Stomach (tissue), 4 donors: ENCODE results near the gene MLST8.

ENCODE experiments used
- CTCF ChIP-seq, 7 experiments: fragments of 450-650 bp in 4 of 7; fragments of 200-600 bp in 3 of 7; sonication (generic) in 3 of 7; IDR thresholded peaks; one replicate each; pipeline ENCODE4 v1.5.1; 2016 to 2019; ENCODE audit warnings: antibody characterized with exemption in 7 of 7, control low read depth in 2 of 7, mild to moderate bottlenecking in 1 of 7
- EP300 ChIP-seq: sonication (generic); formaldehyde crosslinking; IDR thresholded peaks from one replicate; pipeline ENCODE4 v1.6.1; 2017; ENCODE audit warnings: antibody characterized with exemption
- POLR2A ChIP-seq, 4 donors: fragments of 450-650 bp; IDR thresholded peaks; one replicate each; pipeline ENCODE4 v1.6.1; 2016; ENCODE audit warnings: antibody characterized with exemption in 4 of 4, control low read depth in 2 of 4, mild to moderate bottlenecking in 1 of 4, moderate library complexity in 1 of 4
- POLR2AphosphoS5 ChIP-seq, 3 donors: sonication (generic); formaldehyde crosslinking; IDR thresholded peaks; one replicate each; pipeline ENCODE4 v1.6.1; 2016; ENCODE audit warnings: antibody characterized with exemption in 3 of 3

GRCh38 chr16:2190002-2190658 lies 15.1 kb upstream of the MLST8 start:
- TF ChIP-seq CTCF (IDR thresholded peaks at IDR 0.05) (no peak), POLR2AphosphoS5 (IDR thresholded peaks at IDR 0.05) (no peak), POLR2A (IDR thresholded peaks at IDR 0.05) (no peak), EP300 (no peak)
